Esophagus squamous epithelium (tissue), 5 donors: Measurements from ENCODE around the gene RPN2. TPM values are rescaled to one million over a fixed set of nuclear protein-coding genes. Genes with fewer than 3 reads are reported as not detected.
"Not testable (repeated sequence)": the region's sequence is repeated elsewhere in the genome, so short reads cannot be mapped to it uniquely, and the experiment has no call there.

Experiments
- DNase-seq: peaks from one replicate; lab custom pipeline; 2025; lab: John Stamatoyannopoulos, UW
- H3K27ac ChIP-seq, 4 donors: fragments of 200-600 bp; sonication (generic); one replicate each; pipeline ENCODE4 v1.5.1; 2016 to 2019; ENCODE audit warnings: mild to moderate bottlenecking in 1 of 4
- H3K27me3 ChIP-seq, 4 donors: fragments of 200-600 bp; sonication (generic); 1 replicate in 3 of 4; 2 replicates in 1 of 4; pipeline versions ENCODE4 v1.5.1 to v1.6.0; 2017 to 2021; ENCODE audit warnings: antibody characterized with exemption in 1 of 4
- H3K36me3 ChIP-seq, 3 donors: fragments of 200-600 bp; sonication (generic); one replicate each; pipeline ENCODE4 v1.5.1; 2016 to 2019
- H3K4me1 ChIP-seq, 3 donors: fragments of 200-600 bp; sonication (generic); one replicate each; pipeline ENCODE4 v1.5.1; 2017 to 2019
- H3K4me3 ChIP-seq, 4 donors: fragments of 200-600 bp; sonication (generic); 1 replicate in 3 of 4; 2 replicates in 1 of 4; pipeline ENCODE4 v1.5.1; 2016 to 2019; ENCODE audit warnings: mild to moderate bottlenecking in 2 of 4, moderate library complexity in 1 of 4
- H3K9me3 ChIP-seq, 3 donors: fragments of 200-600 bp; sonication (generic); one replicate each; pipeline ENCODE4 v1.5.1; 2016 to 2019
- POLR2A ChIP-seq, 4 donors: fragments of 450-650 bp; IDR thresholded peaks; one replicate each; pipeline ENCODE4 v1.6.1; 2017; ENCODE audit warnings: antibody characterized with exemption in 4 of 4, mild to moderate bottlenecking in 4 of 4, moderate library complexity in 3 of 4
- WGBS, 2 donors: methylation state at CpG; one replicate each; pipeline ENCODE4 v1.1.5; 2018; 5-methylcytosine and 5-hydroxymethylcytosine counted together
- intact Hi-C: fragments of 100-400 bp; cut with DNase I; formaldehyde crosslinking; loops from one replicate; pipeline ENCODE4 v1.15.0; 2022
- total RNA-seq, 4 donors: library from RNA; depleted of rRNA; stranded (reverse); fragments of >200 nt; gene quantifications; one replicate each; pipeline ENCODE4 v1.1.0, GENCODE V29; 2016
- TF ChIP-seq, protein P1 (sequence below), 6 experiments: fragments of 450-650 bp in 4 of 6; fragments of 200-600 bp in 2 of 6; sonication (generic) in 2 of 6; IDR thresholded peaks; one replicate each; pipeline ENCODE4 v1.5.1; 2016 to 2019; ENCODE audit warnings: antibody characterized with exemption in 6 of 6, mild to moderate bottlenecking in 4 of 6, moderate library complexity in 4 of 6
- donor health status: DM: yes; HTN: yes; CAD: no.

The RPN2 gene
- total RNA-seq, 4 donors from 2014 or later: 104 to 167 (median 137) TPM

DNA sequence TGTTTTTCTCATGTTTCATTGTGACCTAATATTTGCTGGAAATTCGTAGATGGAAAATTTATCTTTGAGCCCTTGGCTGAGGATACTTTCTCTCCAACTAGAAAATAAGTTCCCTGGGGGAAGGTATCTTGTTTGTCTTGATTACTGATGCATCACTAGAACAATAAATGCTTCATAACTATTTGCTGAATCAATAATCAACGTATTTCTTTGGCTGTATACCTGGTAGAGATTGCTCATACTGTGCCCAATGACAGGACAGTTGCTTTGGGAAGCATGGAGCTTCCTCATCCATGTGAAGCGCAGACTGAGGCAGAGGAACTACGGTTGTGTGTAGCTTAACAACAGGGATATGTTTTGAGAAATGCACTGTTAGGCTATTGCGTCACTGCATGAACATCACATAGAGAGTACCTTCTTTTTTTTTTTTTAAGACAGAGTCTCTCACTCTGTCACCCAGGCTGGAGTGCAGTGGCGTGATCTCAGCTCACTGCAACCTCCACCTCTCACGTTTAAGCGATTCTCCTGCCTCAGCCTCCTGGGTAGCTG, 34.2 kb upstream of the RPN2 start:
- no peaks in the 10 kb centered on the region for H3K36me3 ChIP-seq
- H3K4me3 ChIP-seq: no peak overlapping the region
- 79 to 89% methylated on average over 6 to 8 of the region's 8 CpGs for WGBS, 2 donors
- H3K27ac ChIP-seq: no peak overlapping the region
- no peaks in the 10 kb centered on the region for H3K27me3 ChIP-seq
- TF ChIP-seq, protein P1, sequence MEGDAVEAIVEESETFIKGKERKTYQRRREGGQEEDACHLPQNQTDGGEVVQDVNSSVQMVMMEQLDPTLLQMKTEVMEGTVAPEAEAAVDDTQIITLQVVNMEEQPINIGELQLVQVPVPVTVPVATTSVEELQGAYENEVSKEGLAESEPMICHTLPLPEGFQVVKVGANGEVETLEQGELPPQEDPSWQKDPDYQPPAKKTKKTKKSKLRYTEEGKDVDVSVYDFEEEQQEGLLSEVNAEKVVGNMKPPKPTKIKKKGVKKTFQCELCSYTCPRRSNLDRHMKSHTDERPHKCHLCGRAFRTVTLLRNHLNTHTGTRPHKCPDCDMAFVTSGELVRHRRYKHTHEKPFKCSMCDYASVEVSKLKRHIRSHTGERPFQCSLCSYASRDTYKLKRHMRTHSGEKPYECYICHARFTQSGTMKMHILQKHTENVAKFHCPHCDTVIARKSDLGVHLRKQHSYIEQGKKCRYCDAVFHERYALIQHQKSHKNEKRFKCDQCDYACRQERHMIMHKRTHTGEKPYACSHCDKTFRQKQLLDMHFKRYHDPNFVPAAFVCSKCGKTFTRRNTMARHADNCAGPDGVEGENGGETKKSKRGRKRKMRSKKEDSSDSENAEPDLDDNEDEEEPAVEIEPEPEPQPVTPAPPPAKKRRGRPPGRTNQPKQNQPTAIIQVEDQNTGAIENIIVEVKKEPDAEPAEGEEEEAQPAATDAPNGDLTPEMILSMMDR (IDR thresholded peaks at IDR 0.05): no peak
- TF ChIP-seq POLR2A (IDR thresholded peaks at IDR 0.05): no peak
- intact Hi-C loops: no loop called here
- no peaks in the 10 kb centered on the region for H3K9me3 ChIP-seq
- H3K4me1 ChIP-seq: no peaks in the 10 kb centered on the region
- no peak for DNase-seq

DNA sequence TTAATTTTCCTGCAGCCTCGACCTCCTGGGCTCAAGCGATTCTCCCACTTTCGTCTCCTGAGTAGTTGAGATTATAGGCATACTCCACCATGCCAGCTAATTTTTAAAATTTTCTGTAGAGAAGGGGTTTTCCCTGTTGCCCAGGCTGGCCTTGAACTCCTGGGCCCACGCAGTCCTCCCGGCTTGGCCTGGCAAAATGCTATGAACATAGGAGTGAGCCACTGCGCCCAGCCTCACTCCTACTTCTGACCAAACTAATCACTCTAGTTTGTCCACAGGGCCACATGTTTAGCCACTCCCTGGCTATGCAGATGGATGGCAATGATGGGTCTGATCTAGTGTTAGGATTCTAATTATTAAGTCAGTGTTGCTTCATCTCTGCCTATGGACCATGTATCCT, 31.9 kb upstream of the RPN2 start:
- intact Hi-C loops: no loop called here
- no peak for DNase-seq
- Histone ChIP-seq H3K27me3 (no peaks in the 10 kb centered on the region), H3K4me3 (no peak overlapping the region), H3K9me3 (no peaks in the 10 kb centered on the region), H3K4me1 (no peaks in the 10 kb centered on the region), H3K36me3 (no peaks in the 10 kb centered on the region), H3K27ac (no peak overlapping the region)
- TF ChIP-seq, protein P1 (IDR thresholded peaks at IDR 0.05): no peak
- no peak for TF ChIP-seq POLR2A (IDR thresholded peaks at IDR 0.05)
- WGBS, 2 donors: 96% methylated on average over 6 of the region's 6 CpGs

DNA sequence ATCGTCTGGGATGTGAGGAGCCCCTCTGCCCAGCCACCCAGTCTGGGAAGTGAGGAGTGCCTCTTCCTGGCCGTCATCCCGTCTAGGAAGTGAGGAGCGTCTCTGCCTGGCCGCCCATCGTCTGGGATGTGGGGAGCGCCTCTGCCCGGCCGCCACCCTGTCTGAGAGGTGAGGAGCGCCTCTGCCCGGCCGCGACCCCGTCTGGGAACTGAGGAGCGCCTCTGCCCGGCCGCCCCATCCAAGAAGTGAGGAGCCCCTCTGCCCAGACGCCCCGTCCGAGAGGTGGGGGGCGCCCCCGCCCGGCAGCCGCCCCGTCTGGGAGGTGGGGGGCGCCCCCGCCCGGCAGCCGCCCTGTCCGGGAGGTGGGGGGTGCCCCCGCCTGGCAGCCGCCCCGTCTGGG, 28.3 kb upstream of the RPN2 start:
- H3K9me3 ChIP-seq, intact Hi-C loops: not testable (repeated sequence)
- no CpG with 5 or more reads among the region's 33 CpGs for WGBS, 2 donors

DNA sequence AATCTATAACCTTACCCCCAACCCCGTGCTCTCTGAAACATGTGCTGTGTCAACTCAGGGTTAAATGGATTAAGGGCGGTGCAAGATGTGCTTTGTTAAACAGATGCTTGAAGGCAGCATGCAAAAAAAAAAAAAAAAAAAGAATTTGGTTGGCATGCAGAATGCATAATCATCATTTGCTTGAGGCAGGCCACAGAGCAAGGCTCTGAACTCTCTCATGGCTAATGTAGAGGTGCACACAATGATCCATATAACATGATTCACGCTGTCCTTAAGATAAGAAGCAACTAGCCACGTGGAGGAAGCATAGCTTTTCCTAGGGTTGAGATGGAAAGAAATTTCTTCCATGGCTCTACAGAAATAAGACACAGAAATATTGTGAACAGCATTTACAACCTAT, 27.6 kb upstream of the RPN2 start:
- Histone ChIP-seq H3K9me3 (no peaks in the 10 kb centered on the region), H3K27ac (no peak overlapping the region), H3K4me3 (no peak overlapping the region), H3K36me3 (no peaks in the 10 kb centered on the region), H3K4me1 (no peaks in the 10 kb centered on the region), H3K27me3 (no peaks in the 10 kb centered on the region)
- TF ChIP-seq POLR2A (IDR thresholded peaks at IDR 0.05): no peak
- TF ChIP-seq, protein P1 (IDR thresholded peaks at IDR 0.05): no peak
- 63% methylated on average over 2 of the region's 4 CpGs for WGBS, 2 donors
- DNase-seq: no peak
- intact Hi-C loops: no loop called here

More for the DNA sequence above, 28.3 kb upstream of the RPN2 start:
- not testable (repeated sequence) for DNase-seq, H3K27me3 ChIP-seq, H3K4me1 ChIP-seq, H3K4me3 ChIP-seq, H3K27ac ChIP-seq, H3K36me3 ChIP-seq

DNA sequence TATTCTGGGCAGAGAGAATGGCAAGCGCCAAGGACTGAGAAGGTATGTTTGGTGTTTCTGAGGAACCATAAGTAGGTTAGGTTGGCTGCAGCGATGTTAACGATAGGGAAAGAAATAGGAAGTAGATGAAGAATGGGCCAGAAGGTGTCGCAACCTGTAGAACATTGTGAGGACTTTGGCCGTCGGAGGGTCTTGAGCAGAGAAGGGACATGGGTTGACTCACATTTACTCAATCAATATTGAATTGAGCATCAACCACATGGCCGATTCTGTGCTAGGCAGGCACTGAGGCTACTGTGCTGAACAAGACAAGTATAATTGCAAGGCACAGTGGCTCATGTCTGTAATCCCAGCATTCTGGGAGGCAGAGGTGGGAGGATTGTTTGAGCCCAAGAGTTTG, 26.8 kb upstream of the RPN2 start:
- TF ChIP-seq POLR2A (IDR thresholded peaks at IDR 0.05): no peak
- TF ChIP-seq, protein P1 (IDR thresholded peaks at IDR 0.05): no peak
- intact Hi-C loops: no loop called here
- Histone ChIP-seq H3K9me3 (no peaks in the 10 kb centered on the region), H3K27me3 (no peaks in the 10 kb centered on the region), H3K36me3 (no peaks in the 10 kb centered on the region), H3K4me3 (no peak overlapping the region), H3K27ac (no peak overlapping the region), H3K4me1 (no peaks in the 10 kb centered on the region)
- WGBS, 2 donors: 87 to 91% methylated on average over 7 of the region's 7 CpGs
- no peak for DNase-seq
